HG03025 (cell line): ENCODE measurements around the gene SOCS3.
"Not testable (repeated sequence)": the region's sequence is repeated elsewhere in the genome, so short reads cannot be mapped to it uniquely, and the experiment has no call there.

Source experiments
- ATAC-seq: cut with Tn5 transposase; IDR thresholded peaks from one replicate; pipeline ENCODE4 v1.9.1; 2021; ENCODE audit warnings: mild to moderate bottlenecking, moderate library complexity; ENCODE audit not compliant: unreplicated experiment, low FRiP score

SOCS3 gene

GRCh38 chr17:78335209-78335608 is 24.7 kb downstream of the SOCS3 start:
- ATAC-seq = no peak

DNA sequence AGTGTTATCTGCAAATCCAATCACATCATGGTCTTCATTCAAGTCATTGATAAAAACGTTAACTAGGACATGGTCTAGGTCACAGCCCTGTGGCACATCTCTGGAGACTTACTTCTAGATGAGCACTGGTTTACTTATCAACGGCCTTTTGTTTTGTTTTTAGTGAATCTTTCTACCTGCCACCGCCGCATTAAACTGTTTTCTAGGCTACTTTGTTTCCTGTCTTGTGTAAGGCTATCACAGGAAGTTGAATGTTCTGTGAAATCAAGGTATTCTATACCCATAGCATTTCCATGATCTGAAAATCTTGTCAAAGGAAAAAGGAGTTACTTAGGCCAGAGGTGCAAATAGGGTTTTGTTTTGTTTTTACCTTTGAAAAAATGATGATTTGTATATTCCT is 26.9 kb downstream of the SOCS3 start:
- ATAC-seq = no peak

GRCh38 chr17:78331355-78331754 is 28.5 kb downstream of the SOCS3 start:
- not testable (repeated sequence) for ATAC-seq

- ATAC-seq = no peak
Measured at GRCh38 chr17:78330570-78331224, 29.2 kb downstream of the SOCS3 start.

GRCh38 chr17:78329263-78330059 is 30.4 kb downstream of the SOCS3 start:
- ATAC-seq = no peak

GRCh38 chr17:78327880-78328279 is 32.0 kb downstream of the SOCS3 start:
- no peak for ATAC-seq

DNA sequence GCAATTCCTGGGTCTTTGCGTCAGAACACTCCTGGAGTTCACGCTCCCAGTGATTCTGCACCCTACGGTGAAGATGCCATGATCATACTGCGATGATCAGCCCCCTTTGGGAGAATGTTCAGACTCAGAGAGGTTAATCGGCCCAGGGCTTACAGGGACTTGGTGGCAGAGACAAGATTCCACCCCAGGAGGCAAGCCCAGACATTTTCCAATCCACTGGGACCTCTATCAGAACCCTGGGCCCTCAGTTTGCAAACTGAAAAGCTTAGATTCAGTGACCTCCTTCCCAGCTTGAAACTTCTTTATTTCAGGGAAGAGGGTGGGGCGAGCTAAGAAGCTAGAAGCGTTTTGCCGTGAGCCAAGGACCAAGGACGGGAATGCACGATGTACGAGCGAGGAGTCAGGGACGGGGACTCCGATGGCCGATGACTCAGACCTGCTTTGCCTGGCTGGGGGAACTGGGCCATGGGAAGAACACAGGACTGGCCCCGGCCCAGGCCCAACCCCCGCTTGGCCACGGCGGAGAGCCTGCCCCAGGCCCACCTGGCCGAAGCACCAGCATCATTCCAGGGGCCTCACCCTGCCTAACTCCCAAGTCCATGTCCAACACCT is 34.7 kb downstream of the SOCS3 start:
- no peak for ATAC-seq

DNA sequence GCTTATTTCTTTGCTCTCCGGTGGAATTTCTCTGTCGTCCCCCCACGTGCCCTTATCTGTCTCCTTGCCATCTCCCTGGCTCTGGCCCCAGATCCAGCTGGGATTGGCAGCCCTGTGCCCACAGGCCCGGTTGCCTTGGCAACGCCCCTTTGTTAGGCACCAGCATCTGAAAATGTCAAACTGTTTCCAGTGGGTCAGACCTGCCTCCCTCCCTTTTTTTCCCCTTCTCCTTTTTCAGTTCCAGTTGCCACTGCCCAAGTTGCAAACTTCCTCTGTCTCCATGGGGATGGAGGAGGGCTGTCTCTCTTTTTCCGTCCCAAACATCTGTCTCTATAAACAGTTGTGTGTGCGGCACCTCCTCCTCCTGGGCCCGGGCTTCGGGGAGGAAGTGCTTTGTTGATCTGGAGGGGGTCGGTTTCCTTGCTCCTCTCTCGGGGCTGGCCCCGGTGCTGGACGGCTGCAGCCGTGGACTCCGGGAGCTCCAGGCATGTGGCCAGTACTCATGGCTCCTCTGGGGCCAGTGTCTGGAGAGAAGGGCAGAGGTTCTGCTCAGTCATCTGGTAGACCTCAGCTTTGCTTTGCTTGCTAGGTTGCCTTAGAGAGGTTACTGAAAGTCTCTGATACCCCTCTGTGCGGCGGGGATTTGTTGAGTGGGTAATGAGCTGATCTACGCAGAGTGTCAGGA is 35.3 kb downstream of the SOCS3 start:
- no peak for ATAC-seq

- ATAC-seq = no peak
Measured at GRCh38 chr17:78323826-78324390, 36.0 kb downstream of the SOCS3 start.

DNA sequence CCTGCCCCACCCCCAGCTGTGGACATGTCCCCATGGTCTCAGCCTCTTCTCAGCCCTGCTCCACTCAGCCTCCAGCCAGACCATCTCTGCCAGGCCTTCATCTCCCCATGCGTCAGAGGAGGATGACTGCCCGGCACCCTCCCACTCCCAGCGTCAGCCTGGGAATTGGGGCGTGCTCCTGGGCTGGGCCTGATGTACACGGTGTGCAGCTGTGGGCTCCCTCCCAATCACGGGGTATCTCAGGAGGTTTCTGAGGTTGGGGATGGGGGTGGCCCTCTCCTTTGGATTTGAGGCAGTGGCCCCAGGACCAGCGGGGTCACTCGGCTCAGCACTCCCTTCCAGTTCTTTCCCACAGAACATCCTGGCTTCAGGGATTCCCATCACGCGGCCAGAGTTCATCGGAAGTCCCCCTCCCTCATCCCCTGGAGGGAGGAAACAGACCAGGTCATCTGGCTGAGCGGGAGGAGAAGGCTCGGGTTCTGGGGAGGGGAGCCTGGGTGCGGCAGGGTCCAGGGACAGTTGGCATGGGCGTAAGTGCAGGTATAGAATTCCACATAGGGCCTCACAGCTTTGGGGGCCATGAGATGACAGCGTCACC is 36.9 kb downstream of the SOCS3 start:
- ATAC-seq = no peak

GRCh38 chr17:78322327-78322857 is 37.5 kb downstream of the SOCS3 start:
- ATAC-seq = no peak

- no peak for ATAC-seq
Measured at GRCh38 chr17:78318843-78319242, 41.0 kb downstream of the SOCS3 start.

GRCh38 chr17:78318407-78318806 is 41.5 kb downstream of the SOCS3 start:
- no peak for ATAC-seq

GRCh38 chr17:78317794-78318400 is 42.0 kb downstream of the SOCS3 start:
- no peak for ATAC-seq

DNA sequence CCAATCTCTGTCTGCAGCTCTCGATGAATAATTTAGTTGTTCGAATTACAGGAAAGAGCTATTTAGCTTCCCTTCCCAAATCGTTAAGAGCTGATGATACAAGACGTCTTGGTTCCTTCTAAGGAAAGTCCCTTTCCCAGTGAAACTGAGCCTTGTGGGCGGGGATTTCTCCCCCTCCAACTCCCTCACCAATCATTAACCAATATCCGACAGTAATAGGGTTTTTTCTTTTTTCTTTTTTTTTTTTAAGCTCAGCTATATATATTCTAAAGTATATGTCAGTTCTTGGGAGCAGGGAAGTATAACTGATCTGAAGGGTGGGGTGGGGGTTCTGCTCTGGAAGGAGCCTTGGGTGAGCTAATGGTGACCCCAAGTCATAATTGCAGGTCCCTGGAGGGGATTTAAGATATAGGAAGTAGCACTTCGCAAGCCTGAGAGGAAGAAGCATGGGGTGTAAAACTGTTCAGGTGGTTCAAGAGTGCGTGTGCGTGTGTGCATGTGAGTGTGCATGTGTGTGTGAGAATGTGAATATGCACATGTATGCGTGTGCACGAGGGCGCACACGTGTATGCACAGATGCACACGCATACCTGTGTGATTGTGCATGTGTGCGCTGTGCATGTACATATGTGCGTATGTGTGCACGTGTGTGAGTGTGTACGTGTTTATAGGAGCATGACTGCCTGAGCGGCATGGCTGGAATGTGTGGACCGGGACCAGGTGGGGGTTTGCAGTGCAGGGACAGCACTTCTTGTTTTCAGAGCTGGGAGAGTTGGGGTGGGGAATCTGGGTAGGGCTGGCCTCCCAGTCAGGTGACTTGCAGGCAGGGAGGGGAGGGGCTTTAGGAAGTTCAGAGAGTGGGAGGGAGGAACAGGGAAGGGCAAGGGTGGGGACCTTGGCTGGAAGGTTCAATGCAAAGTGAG is 42.7 kb downstream of the SOCS3 start:
- no peak for ATAC-seq

- ATAC-seq = no peak
Measured at GRCh38 chr17:78316115-78316866, 43.6 kb downstream of the SOCS3 start.

GRCh38 chr17:78315355-78316114 is 44.3 kb downstream of the SOCS3 start:
- no peak for ATAC-seq
